HL-60 (cell line): ENCODE results near the gene ADAMTS17.

Experiments used
- CTCF ChIP-seq: IDR thresholded peaks from one replicate; pipeline ENCODE4 v1.5.1; 2011; ENCODE audit warnings: low read length, control low read depth, inconsistent platforms; ENCODE audit not compliant: insufficient read depth
- GABPA ChIP-seq: IDR thresholded peaks from 2 replicates; pipeline ENCODE4 v1.6.1; 2012; ENCODE audit warnings: low read depth
- POLR2AphosphoS5 ChIP-seq: IDR thresholded peaks from 2 replicates; pipeline ENCODE4 v1.6.1; 2012; ENCODE audit warnings: low read depth
- REST ChIP-seq: IDR thresholded peaks from 2 replicates; pipeline ENCODE4 v1.6.1; 2012; ENCODE audit warnings: low read depth; ENCODE audit not compliant: insufficient replicate concordance
- SPI1 ChIP-seq: IDR thresholded peaks from 2 replicates; pipeline ENCODE4 v1.6.1; 2012; ENCODE audit warnings: low read depth, mild to moderate bottlenecking, borderline replicate concordance

GRCh38 chr15:100285641-100286295 lies 56.0 kb downstream of the ADAMTS17 start:
- TF ChIP-seq CTCF (no peak), REST (no peak), POLR2AphosphoS5 (no peak), GABPA (no peak), SPI1 (no peak)
